Activated CD4-positive, CD25-positive, alpha-beta regulatory T cell treated with anti-CD3 and anti-CD28 coated beads, Interleukin-2, amount 50 U/mL, for 72 hours (primary cell): Measurements from ENCODE around the gene RGS8.
"Not testable (repeated sequence)": the region's sequence is repeated elsewhere in the genome, so short reads cannot be mapped to it uniquely, and the experiment has no call there.

Experiments
- DNase-seq: peaks from one replicate; pipeline ENCODE4 v3.0.0; 2021

The RGS8 gene

DNA sequence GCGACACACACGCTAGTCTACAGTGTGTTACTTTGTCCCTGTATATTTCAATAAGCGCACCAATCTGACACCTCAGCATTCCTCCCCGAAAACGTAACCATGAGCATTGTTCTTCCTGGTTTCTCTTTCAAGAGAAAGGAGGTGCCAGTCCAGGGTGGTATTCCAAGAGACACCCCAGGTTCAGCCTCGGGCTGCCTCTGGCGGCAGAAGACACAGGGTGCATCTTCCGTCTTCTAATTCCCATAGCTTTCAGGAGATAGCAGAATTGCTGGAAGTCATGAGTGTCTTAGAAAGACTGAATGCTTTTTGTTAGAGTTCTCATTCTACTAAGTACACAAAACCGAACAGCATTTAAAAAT lies 15.9 kb upstream of the RGS8 start:
- no peak for DNase-seq

GRCh38 chr1:182699393-182700350 lies 15.3 kb upstream of the RGS8 start:
- DNase-seq = no peak

- no peak for DNase-seq
Observed at GRCh38 chr1:182698971-182699370, 14.6 kb upstream of the RGS8 start.

DNA sequence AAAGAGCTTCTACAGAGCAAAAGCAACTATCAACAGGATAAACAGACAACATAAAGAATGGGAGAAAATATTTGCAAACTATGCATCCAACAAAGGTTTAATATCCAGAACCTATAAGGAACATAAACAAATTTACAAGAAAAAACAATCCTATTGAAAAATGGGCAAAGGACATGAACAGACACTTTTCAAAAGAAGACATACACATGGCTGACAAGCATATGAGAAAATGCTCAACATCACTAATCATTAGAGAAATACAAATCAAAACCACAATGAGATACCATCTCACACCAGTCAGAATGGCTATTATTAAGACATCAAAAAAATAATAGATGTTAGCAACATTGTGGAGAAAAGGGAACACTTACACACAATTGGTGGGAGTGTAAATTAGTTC lies 8.8 kb upstream of the RGS8 start:
- not testable (repeated sequence) for DNase-seq

DNA sequence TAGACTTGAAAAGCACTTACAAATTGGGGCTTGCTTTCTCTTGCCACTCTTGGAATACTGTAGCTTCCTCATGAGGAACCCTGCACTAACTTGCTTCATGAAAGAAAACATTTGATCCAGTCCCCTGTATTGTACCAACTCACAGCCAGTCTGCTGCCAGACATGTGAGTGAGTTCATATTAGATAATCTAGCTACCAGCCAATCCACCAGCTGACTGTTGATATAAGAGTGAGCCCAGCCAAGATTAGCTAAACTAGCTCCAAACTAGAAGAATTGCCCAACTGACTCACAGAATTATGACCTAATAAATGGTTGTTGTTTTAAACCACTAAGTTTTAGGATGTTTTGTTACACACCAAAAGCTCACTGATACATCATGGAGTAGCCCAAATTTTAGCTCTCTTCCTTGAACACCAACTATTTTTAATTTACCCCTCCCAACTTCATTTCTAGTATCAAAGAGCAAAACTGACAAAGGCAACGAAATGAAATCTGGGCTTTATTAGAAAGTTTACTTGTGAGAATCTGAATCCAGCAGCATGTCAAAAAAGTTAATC lies 6.6 kb upstream of the RGS8 start:
- no peak for DNase-seq

DNA sequence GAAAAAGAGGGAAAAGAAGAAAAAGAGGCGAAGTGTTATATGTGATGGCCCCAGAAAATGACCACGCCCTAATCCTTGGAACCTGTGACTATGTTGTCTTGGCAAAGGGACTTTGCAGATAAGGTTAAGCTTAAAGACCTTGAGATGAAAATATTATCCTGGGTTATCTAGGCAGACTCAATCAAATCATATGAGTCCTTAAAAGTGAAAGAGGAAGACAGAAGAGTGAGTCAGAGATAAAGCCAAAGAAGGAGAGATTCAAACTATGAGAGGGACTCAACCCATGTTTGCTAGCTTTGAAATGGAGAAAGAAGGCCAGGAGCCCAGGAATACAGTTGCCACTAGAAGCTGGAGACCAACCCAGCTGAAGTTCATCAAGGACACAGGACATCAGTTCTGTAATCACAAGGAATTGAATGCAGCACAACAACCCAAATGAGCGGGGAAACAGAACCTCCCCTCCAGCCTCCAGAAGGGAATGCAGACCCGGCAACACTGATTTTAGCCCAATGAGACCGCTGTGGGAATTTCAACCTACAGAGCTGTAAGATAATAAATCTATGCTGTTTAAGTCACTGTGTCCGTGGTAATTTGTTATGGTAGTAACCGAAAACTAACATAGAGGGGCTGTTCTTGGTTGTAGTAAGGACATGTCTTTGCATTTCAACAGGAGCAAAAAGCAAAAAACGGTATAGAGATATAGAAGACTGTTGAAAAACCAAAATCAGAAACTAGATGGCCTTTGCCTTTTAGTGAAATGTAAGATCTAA lies 4.2 kb upstream of the RGS8 start:
- DNase-seq = no peak

GRCh38 chr1:182687361-182687760 lies 3.0 kb upstream of the RGS8 start:
- no peak for DNase-seq

GRCh38 chr1:182686446-182686845 lies 2.1 kb upstream of the RGS8 start:
- no peak for DNase-seq

- DNase-seq = no peak
Observed at GRCh38 chr1:182685215-182685614, 828 bp upstream of the RGS8 start.

DNA sequence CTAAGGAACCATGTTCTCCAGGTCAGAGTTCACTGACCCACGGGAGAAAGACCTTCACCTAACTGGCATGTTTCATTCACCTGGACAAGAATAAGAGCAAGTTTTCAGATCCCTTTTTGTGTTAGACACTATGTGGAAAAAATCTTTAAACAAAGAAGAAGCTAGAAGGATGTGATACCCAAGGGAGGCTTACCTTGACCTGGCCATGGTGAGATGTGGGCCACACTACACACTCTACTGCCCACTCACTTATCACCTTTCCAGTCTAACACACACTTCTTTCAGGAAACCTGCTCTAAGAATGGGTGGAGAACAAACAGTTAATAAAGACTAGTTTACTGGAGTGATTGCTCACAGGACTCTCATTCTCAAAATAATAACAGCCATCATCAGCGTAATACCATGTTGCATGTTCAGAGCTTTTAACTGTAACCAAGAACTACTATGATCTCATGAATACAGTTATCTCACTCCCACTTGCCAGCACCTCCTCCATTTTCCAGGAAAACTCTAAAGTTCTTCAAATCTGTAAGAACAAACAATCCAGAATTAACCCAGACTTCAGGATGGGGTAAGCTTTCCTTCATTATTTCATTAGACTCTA lies 1.4 kb downstream of the RGS8 start:
- DNase-seq = no peak

GRCh38 chr1:182682406-182682805 lies 2.0 kb downstream of the RGS8 start:
- DNase-seq = no peak

DNA sequence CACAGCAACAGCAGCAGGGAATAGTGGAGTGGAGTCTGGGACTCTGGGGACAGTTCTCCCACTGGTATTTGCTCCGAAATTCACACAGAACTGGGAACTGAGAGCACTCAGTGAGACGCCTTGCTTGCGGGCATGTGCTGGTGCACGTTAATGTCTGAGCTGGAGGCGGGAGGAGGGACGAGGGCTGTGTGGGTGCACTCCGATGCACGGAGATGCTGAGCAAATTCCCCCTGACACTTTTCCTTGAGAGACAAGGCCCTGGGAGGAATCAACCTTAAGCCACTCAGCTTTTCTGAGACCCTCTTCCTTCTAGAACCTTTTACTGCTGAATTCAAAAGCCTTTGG lies 2.8 kb downstream of the RGS8 start:
- DNase-seq = no peak

GRCh38 chr1:182680901-182681567 lies 3.4 kb downstream of the RGS8 start:
- DNase-seq = no peak

DNA sequence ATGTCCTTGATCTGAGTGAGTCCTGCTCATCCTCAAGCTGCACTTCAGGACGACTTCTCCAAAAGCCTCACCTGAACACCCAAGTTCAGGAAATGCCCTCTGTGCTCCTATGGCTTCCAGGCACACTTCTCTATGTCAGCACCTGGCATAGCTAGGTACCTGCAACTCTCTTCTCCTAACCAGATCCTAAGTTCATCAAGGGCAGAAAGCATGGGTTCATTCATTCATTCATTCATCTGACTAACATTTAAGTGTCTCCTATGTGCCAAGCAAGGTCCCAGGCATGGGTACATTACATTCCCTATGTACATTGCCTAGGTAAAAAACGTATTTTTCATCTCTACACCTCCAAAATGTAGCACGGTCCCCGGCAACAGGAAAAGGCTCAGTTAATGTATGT lies 4.0 kb downstream of the RGS8 start:
- no peak for DNase-seq

GRCh38 chr1:182679684-182680083 lies 4.7 kb downstream of the RGS8 start:
- DNase-seq = no peak

DNA sequence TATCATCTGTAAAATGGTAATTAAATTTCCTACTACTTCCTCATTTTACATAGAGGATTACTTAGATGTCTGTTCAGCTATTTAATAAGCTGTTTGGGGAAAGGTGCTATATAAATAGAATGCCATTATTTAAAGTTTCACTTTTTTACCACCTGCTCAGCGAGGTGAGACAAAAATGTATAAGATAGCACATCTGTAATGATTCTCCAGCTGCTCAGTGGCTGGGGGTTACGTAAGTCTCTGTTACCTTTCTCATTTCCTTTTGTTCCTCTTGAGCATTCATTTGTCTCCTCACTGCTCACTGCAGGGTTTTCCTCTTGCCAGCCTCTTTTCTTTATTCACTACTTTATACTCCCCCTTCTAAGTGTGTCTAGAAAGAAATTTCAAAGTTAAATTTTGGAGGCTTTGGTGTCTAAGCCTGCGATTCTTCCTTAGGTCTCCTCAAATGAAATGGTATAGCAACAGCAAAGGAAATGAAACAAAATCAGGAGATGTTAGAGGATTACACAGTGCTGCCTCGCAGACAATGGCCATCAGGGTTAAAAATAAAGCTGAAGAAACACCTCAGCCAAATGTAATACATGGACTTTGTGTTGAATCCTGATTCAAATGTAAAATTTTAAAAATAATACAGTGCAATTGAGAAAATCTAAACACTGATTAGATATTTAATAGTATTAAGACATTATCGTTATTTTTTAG lies 6.8 kb downstream of the RGS8 start:
- no peak for DNase-seq

- no peak for DNase-seq
Observed at GRCh38 chr1:182676274-182676673, 8.1 kb downstream of the RGS8 start.

DNA sequence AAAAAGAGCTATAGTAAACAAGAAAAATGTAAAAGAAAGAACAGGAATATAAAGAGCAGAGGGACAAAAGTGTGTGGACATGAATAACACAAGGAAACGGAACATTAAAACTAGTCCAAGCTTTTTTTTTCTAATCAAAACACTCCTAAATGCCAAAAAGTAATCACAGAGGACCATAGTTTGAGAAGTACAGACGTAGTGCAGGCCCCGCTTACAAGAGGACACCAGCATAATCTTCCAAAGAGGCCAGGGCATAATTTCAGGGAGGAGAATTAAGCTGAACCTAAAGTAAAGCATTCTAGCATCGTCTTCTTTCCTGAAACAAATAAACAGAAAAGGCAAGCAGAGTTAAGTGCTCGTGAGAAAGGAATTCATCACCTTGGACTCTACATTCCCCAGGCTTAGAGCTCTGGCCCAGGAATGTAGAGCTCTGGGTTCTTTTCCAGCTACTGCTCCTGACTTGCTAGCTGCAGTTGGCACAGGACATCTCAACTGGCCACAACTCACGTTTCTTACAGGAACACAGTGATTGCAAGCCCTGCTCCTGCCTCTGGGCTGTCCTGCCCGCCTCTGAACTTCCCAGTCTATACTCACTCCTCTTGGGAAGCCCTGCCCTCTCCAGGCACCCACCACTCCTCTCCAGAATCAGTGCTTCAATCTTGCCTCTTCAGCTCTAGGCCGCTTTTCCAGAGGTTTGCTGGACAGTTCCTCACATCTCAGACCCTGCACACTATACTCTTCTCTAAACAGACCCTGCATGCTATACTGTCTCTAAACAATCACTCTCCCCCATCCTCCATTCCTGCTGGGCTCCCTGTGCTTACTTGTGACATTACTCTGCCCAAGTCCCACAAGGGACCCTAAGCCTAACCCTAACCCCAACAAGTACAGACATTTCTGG lies 9.8 kb downstream of the RGS8 start:
- DNase-seq = no peak

DNA sequence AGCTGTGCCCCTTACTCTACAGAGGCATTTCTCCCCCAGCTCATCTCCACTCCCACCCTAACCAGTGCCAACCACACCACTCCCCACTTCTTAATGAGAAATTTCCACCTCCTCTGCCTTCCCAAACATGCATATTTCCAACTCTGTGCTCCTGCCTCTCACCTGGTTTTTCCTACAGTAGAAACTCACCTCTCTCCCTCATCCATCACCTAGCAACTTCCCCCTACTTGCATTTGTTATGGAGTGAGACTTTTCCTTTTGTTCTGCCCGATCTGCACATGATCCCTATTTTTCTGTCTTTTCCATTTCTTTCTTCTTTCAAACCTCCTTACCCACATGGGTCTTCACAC lies 11.9 kb downstream of the RGS8 start:
- no peak for DNase-seq

GRCh38 chr1:182671750-182672486 lies 12.5 kb downstream of the RGS8 start:
- DNase-seq = no peak
